GDM1 (cell line): ENCODE results near the gene SPATA31C2.
A peak's percentile ranks its signal among the peaks of the same experiment; 100 is the strongest.
"Not testable (repeated sequence)": the region's sequence is repeated elsewhere in the genome, so short reads cannot be mapped to it uniquely, and the experiment has no call there.

ENCODE experiments used
- DNase-seq: peaks from one replicate; lab custom pipeline; 2025; lab: John Stamatoyannopoulos, UW

The SPATA31C2 gene

DNA sequence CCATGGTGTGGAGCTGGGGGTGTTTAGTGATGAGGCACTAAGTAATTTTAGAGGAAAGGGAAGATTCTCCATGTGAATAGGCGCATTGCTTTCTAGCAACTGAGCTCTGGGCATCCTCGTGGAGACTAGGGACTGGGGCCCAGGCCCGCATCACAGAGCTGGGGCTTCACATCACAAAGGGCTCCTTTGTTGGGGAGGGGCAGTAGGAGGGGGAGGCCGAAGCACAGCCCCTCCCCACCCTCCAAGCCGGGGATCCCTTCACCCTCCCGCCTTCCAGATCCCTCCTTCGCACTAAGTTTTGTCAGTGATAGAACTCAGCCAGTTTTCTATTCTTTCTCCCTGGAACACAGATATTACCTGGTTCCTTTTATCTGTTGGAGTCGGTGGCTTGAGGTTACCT lies at the start of gene SPATA31C2:
TSS of gene SPATA31C2 (minus strand) at position 101 of the 400 bp plus-strand sequence. CDS start at position 72, 29 bp downstream.
- not testable (repeated sequence) for DNase-seq

GRCh38 chr9:88187631-88188030 lies 49.4 kb upstream of the SPATA31C2 start:
- DNase-seq = no peak

- no peak for DNase-seq
Observed at GRCh38 chr9:88186495-88187110, 48.3 kb upstream of the SPATA31C2 start.

DNA sequence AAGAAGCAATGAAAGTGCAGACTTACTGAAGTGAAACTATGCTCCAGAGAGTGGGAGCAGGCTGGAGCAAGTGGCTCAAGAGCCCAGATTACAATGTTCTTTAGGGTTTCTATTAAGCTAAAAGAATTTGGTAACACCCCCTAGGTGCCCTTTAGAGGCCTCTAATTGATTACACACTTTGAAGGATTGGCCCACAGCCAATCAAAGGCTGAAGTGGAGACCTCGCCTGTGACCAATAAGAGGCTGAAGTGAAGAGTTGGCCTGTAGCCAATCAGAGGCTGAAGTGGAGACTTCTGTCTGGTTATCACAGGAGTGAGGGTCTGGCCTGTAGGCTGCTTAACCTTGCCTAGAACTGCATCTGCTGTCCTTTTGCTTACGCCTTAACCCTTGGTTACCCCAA lies 46.7 kb upstream of the SPATA31C2 start:
- DNase-seq = no peak

- DNase-seq = no peak
Observed at GRCh38 chr9:88183798-88184495, 45.7 kb upstream of the SPATA31C2 start.

GRCh38 chr9:88182501-88182900 lies 44.2 kb upstream of the SPATA31C2 start:
- no peak for DNase-seq

GRCh38 chr9:88180081-88180765 lies 41.9 kb upstream of the SPATA31C2 start:
- DNase-seq = no peak

DNA sequence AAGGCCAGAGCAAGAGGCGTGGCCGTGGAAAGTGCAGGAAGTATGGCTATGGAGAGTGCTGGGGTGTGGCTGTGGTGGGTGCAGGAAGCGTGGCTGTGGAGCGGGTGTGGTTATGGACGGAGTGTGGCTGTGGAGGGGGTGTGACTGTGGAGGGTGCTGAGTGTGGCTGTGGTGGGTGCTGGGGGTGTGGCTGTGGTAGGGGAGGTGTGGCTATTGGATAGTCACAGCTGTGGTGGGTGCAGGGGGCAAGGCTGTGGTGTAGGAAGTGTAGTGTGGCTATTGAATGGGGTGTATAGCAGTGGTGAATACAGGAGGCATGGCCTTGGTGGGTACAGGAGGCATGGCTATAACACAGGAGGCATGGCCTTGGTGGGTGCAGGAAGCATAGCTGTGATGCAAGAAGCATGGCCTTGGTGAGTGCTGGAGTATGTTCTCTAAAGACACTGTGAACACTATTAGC lies 40.8 kb upstream of the SPATA31C2 start:
- no peak for DNase-seq

- DNase-seq = no peak
Observed at GRCh38 chr9:88178641-88179040, 40.4 kb upstream of the SPATA31C2 start.

DNA sequence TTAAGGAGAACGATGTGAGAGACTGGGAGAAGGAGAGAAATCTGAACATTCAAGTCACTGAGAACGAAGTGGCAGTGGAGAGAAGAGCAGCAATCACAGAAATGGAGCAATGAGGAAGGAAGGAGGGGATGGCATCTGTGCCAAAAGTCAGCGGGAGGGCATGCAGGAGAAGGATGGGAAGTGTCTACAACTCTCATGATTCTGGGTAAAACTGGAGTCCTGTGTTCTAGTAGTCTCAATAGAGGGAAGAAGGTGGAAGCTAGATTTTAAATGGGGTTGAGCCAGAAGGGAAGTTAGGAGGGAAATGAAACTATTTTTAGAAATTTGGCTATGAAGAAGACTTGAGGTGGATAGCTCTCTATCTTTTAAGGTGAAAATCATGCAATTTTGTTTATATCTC lies 39.1 kb upstream of the SPATA31C2 start:
- DNase-seq = no peak

DNA sequence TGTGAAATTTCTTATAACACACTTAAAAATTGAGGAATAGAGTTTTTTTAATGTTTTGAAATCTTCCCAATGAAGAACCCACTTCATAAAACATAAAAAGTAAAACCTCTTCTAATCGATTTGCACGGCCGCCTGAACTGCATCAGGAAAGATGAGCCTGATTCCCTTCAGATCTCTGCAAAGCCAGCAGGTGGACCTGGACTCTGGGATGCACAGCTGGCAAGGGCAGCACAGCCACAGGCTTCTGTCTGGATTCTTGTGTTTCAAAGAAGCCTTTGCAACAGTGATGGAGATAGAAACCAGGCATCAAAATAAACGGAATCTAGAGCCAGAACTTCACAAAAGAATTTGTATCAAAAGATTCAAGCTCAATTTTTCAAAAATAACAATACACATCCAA lies 36.0 kb upstream of the SPATA31C2 start:
- no peak for DNase-seq

DNA sequence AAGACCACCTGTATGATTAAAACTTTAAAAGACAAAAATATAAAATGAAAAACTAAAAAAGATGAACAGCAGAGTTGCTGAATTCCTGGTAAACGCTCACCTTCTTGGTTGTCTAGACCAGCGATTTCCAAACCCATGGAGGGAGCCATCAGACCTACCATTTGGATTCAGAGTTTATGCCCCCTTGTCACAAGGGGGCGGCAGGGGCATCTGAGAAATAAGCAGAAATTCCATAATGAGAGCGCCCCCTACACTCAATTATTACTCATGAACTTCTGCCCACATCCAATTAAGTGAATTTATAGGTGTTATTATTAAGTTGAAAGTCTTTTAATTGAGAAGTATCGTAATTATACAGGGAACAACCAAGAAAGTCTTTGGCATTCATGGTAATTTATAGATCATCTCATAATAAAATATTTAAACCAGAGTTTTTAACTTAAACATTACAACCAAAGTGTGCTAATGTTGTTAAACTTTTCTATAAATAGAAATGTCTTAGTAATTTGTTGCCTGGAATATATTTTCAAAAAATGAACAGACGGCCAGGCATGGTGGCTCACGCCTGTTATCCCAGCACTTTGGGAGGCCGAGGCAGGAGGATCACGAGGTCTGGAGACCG lies 35.2 kb upstream of the SPATA31C2 start:
- DNase-seq = peak; percentile 53

GRCh38 chr9:88169700-88170099 lies 31.4 kb upstream of the SPATA31C2 start:
- DNase-seq = no peak

DNA sequence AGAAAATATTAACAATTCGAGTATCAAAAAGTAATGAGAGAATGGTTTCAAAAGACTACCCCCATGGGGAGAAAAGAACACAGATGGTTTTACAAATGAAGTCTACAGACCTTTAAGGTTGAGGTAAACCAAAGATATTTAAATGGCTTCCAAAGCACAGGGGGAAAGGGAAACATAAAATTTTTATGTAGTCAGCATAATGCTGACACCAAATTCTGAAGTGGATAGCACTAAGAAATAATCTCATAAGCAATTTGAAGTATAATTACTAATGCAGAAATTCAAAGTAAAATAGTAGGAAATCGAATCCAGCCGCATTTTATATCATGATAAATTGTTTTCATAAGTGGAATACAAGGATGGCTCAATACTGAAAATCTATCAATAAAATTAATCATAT lies 30.3 kb upstream of the SPATA31C2 start:
- DNase-seq = no peak

GRCh38 chr9:88166660-88167059 lies 28.4 kb upstream of the SPATA31C2 start:
- no peak for DNase-seq

DNA sequence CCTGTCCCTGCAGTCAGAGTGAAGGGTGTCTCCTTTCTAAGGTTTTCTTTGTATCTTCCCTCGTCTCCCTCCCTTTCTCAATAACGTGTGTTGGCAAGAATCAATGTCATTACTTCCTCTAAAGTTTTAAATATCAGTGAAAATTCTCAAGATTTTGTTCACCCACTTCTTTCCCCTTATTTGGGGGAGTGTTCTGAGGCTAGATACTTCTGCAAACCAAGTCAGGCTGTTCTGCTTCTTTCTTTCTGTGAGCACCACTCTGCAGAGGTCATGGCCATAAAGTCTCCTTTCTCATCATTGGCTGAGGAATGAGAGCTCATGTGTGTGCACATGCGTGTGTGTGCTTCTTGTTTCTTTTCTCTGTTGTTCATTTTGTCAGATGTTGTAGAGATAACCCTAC lies 26.6 kb upstream of the SPATA31C2 start:
- no peak for DNase-seq

GRCh38 chr9:88161144-88161543 lies 22.9 kb upstream of the SPATA31C2 start:
- DNase-seq = no peak

DNA sequence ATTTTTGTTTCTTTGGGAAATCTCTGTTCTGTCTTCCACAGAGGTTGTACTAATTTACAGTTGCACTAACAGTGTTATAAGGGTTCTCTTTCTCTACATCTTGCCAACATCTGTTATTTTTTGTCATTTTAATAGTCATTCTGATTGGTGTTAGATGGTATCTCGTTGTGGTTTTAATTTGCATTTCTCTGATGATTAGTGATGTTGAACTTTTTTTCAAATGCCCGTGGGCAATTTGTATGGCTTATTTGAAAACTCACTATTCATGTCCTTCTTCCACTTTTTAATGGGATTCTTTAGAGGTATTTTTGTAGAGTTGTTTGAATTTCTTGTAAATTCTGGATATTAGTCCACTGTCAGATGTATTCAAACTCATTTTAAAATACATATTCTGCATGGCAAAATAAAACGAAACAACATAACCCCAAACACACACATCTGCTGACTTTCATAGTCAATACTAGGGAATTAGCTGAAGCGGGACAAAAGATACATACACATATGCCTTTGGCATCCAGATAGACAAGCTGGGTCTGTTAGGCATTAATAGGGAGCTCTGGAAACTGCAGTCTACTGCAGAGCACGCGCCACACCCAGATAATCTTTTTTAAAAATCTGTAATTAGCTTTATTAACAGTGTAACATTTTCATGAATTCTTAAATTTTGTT lies 5.8 kb upstream of the SPATA31C2 start:
- no peak for DNase-seq

GRCh38 chr9:88143179-88143578 lies 4.9 kb upstream of the SPATA31C2 start:
- DNase-seq = no peak

- not testable (repeated sequence) for DNase-seq
Observed at GRCh38 chr9:88133552-88133951, 4.7 kb downstream of the SPATA31C2 start.

GRCh38 chr9:88129556-88129955 lies 8.7 kb downstream of the SPATA31C2 start:
- DNase-seq = not testable (repeated sequence)

DNA sequence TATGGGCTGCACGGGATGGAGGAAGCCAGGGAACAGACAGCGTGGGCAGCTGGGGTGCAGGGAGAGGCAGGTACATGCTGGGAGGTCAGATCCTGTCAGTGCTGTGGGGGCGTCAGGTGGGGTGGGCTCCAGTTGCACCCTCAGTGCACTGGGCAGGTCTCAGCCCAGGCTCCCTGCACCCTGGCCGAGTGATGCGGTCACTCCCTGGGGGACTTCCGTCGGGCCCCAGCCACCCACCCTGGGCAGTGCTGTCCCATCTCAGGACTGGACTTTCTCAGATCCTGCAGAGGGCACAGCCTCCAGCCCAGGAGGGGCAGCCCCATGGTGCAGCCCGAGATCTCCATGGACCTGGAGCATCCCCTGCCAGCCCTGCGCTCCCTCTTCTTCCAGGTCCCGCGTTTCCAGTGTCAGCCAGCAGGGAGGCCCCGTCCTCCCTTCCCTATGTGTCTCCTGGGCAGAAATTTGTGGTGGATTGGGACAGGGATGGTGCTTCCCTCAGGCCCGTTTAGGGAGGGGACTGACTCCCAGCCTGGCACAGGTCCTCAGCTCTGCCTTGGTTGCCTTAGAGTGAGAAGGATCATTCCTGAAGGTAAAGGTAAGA lies 10.5 kb downstream of the SPATA31C2 start:
- not testable (repeated sequence) for DNase-seq
